DND-41 (cell line): ENCODE results near the gene CAMK2A.

Source experiments
- ATAC-seq: fragments of 200-7000 bp; cut with Tn5 transposase; 3 replicates; pipeline ENCODE4 v1.9.1; 2021; ENCODE audit warnings: low read depth; ENCODE audit not compliant: insufficient read depth
- DNase-seq: peaks from one replicate; pipeline ENCODE4 v3.0.0-alpha.2; 2020
- H2AFZ ChIP-seq: 2 replicates; pipeline ENCODE4 v1.6.0; 2012; ENCODE audit warnings: low read depth, low read length
- H3K27ac ChIP-seq: 2 replicates; pipeline ENCODE4 v1.5.1; 2012; ENCODE audit warnings: low read length, inconsistent platforms
- H3K27me3 ChIP-seq: fragments of 200-600 bp; sonication (generic); 2 replicates; pipeline ENCODE4 v1.6.0; 2012; ENCODE audit warnings: low read length, mild to moderate bottlenecking, inconsistent platforms; ENCODE audit not compliant: insufficient read depth, poor library complexity
- H3K36me3 ChIP-seq: 2 replicates; pipeline ENCODE4 v1.5.1; 2012; ENCODE audit warnings: low read length, inconsistent platforms; ENCODE audit not compliant: insufficient read depth
- H3K4me1 ChIP-seq: 2 replicates; pipeline ENCODE4 v1.5.1; 2012; ENCODE audit warnings: mild to moderate bottlenecking, low read length; ENCODE audit not compliant: insufficient read depth
- H3K4me2 ChIP-seq: 2 replicates; pipeline ENCODE4 v1.6.0; 2012; ENCODE audit warnings: mild to moderate bottlenecking, moderate library complexity, low read length, inconsistent platforms; ENCODE audit not compliant: insufficient read depth
- H3K4me3 ChIP-seq, 2 experiments: fragments of 200-600 bp in 1 of 2; shearing (Covaris generic) in 1 of 2; 2 replicates each; pipeline ENCODE4 v1.5.1; 2012 to 2016; ENCODE audit warnings: inconsistent platforms in 2 of 2, low read length in 2 of 2, mild to moderate bottlenecking in 2 of 2, low read depth in 1 of 2, moderate library complexity in 1 of 2
- H3K79me2 ChIP-seq: 2 replicates; pipeline ENCODE4 v1.6.0; 2012; ENCODE audit warnings: low read length, inconsistent platforms; ENCODE audit not compliant: insufficient read depth
- H3K9ac ChIP-seq: 2 replicates; pipeline ENCODE4 v1.6.0; 2012; ENCODE audit warnings: low read depth, mild to moderate bottlenecking, inconsistent platforms, low read length, moderate library complexity
- H3K9me3 ChIP-seq: 2 replicates; pipeline ENCODE4 v1.5.1; 2012; ENCODE audit warnings: low read length, moderate library complexity, mild to moderate bottlenecking, inconsistent platforms; ENCODE audit not compliant: insufficient read depth, severe bottlenecking
- H4K20me1 ChIP-seq: 2 replicates; pipeline ENCODE4 v1.6.0; 2012; ENCODE audit warnings: low read length; ENCODE audit not compliant: insufficient read depth
- EZH2 ChIP-seq: IDR thresholded peaks from 3 replicates; pipeline ENCODE4 v1.6.1; 2012; ENCODE audit warnings: borderline replicate concordance, low read depth, mild to moderate bottlenecking, moderate library complexity, low read length, inconsistent platforms; ENCODE audit not compliant: severe bottlenecking
- TF ChIP-seq, protein P1 (sequence below): IDR thresholded peaks from 2 replicates; pipeline ENCODE4 v1.5.1; 2012; ENCODE audit warnings: borderline replicate concordance, low read length, moderate library complexity, mild to moderate bottlenecking; ENCODE audit not compliant: poor library complexity, severe bottlenecking; ENCODE audit errors: extremely low read depth

The CAMK2A gene

DNA sequence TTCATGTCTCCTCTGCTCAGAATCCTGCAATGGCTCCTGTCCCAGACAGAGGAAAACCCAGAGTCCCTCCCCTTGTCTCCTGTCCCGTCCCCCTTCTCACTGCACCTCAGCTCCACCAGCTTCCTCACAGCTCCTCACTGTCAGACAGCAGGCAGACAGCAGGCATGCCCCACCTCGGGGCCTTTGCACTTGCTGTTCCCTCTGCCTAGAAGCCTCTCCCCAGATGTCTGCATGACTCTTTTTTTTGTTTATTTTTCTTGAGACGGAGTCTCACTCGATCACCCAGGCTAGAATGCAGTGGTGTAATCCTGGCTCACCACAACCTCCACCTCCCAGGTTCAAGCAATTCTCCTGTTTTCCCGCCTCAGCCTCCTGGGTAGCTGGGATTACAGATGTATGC lies 108.5 kb downstream of the CAMK2A start:
- Histone ChIP-seq H3K79me2 (no peaks in the 10 kb centered on the region), H3K9ac (no peak overlapping the region), H3K4me1 (no peaks in the 10 kb centered on the region), H3K9me3 (no peaks in the 10 kb centered on the region), H3K27ac (no peak overlapping the region), H3K36me3 (no peaks in the 10 kb centered on the region), H3K4me3 (no peak overlapping the region), H2AFZ (no peak overlapping the region), H3K4me2 (no peak overlapping the region), H4K20me1 (no peaks in the 10 kb centered on the region), H3K27me3 (peaks cover 9% of the 10 kb centered on the region)
- TF ChIP-seq, protein P1, sequence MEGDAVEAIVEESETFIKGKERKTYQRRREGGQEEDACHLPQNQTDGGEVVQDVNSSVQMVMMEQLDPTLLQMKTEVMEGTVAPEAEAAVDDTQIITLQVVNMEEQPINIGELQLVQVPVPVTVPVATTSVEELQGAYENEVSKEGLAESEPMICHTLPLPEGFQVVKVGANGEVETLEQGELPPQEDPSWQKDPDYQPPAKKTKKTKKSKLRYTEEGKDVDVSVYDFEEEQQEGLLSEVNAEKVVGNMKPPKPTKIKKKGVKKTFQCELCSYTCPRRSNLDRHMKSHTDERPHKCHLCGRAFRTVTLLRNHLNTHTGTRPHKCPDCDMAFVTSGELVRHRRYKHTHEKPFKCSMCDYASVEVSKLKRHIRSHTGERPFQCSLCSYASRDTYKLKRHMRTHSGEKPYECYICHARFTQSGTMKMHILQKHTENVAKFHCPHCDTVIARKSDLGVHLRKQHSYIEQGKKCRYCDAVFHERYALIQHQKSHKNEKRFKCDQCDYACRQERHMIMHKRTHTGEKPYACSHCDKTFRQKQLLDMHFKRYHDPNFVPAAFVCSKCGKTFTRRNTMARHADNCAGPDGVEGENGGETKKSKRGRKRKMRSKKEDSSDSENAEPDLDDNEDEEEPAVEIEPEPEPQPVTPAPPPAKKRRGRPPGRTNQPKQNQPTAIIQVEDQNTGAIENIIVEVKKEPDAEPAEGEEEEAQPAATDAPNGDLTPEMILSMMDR, result no peak
- TF ChIP-seq EZH2, result no peak
- no peak for DNase-seq
- ATAC-seq, result no peak

GRCh38 chr5:150180241-150181026 lies 109.1 kb downstream of the CAMK2A start:
- no peak for ATAC-seq

GRCh38 chr5:150179019-150179620 lies 110.5 kb downstream of the CAMK2A start:
- no peaks in the 10 kb centered on the region for H3K36me3 ChIP-seq
- DNase-seq, result no peak
- no peak overlapping the region for H3K4me3 ChIP-seq
- H3K4me2 ChIP-seq, result no peak overlapping the region
- no peak overlapping the region for H2AFZ ChIP-seq
- no peaks in the 10 kb centered on the region for H4K20me1 ChIP-seq
- no peak for ATAC-seq
- no peaks in the 10 kb centered on the region for H3K9me3 ChIP-seq
- no peaks in the 10 kb centered on the region for H3K4me1 ChIP-seq
- H3K9ac ChIP-seq, result no peak overlapping the region
- TF ChIP-seq EZH2, result no peak
- TF ChIP-seq, protein P1, result no peak
- H3K79me2 ChIP-seq, result no peaks in the 10 kb centered on the region
- peaks cover 9% of the 10 kb centered on the region for H3K27me3 ChIP-seq
- no peak overlapping the region for H3K27ac ChIP-seq

More at GRCh38 chr5:150180241-150181026, 109.1 kb downstream of the CAMK2A start:
- Histone ChIP-seq H3K9me3 (no peaks in the 10 kb centered on the region), H3K27ac (no peak overlapping the region), H3K4me3 (no peak overlapping the region), H2AFZ (no peak overlapping the region), H3K4me2 (no peak overlapping the region), H3K9ac (no peak overlapping the region), H3K27me3 (peaks cover 9% of the 10 kb centered on the region), H3K36me3 (no peaks in the 10 kb centered on the region), H3K4me1 (no peaks in the 10 kb centered on the region), H3K79me2 (no peaks in the 10 kb centered on the region), H4K20me1 (no peaks in the 10 kb centered on the region)
- no peak for DNase-seq
- TF ChIP-seq EZH2, result no peak
- TF ChIP-seq, protein P1, result no peak
